SK-N-SH (cell line): ENCODE results near the gene GOLGA8H.
"Not testable (repeated sequence)": the region's sequence is repeated elsewhere in the genome, so short reads cannot be mapped to it uniquely, and the experiment has no call there.

Source experiments
- CHD2 ChIP-seq: fragments of 150-350 bp; IDR thresholded peaks from 2 replicates; pipeline ENCODE4 v1.6.1; 2018; ENCODE audit warnings: low read length; ENCODE audit not compliant: partially characterized antibody
- ELF1 ChIP-seq: IDR thresholded peaks from 2 replicates; pipeline ENCODE4 v1.4.0; 2012
- EP300 ChIP-seq, 2 experiments: IDR thresholded peaks; 2 replicates each; pipeline versions ENCODE4 v1.4.0 to v1.6.1; 2012; ENCODE audit warnings: borderline replicate concordance in 1 of 2, low read depth in 1 of 2, low read length in 1 of 2
- RAD21 ChIP-seq: IDR thresholded peaks from 2 replicates; pipeline ENCODE4 v1.6.1; 2012; ENCODE audit warnings: mild to moderate bottlenecking, low read length
- RCOR1 ChIP-seq: fragments of 150-350 bp; IDR thresholded peaks from 2 replicates; pipeline ENCODE4 v1.6.1; 2017; ENCODE audit warnings: antibody characterized with exemption, low read length
- RXRA ChIP-seq: IDR thresholded peaks from 2 replicates; pipeline ENCODE4 v1.4.0; 2012; ENCODE audit warnings: low read depth, mild to moderate bottlenecking, borderline replicate concordance
- TAF1 ChIP-seq: IDR thresholded peaks from 2 replicates; pipeline ENCODE4 v1.6.1; 2012; ENCODE audit warnings: low read depth, mild to moderate bottlenecking, low read length, moderate library complexity, borderline replicate concordance
- TF ChIP-seq, protein P1 (sequence below): fragments of 200-600 bp; sonication (generic); IDR thresholded peaks from 2 replicates; pipeline ENCODE4 v1.6.1; 2017; ENCODE audit warnings: antibody characterized with exemption, mild to moderate bottlenecking, moderate library complexity
- TF ChIP-seq, protein P2 (sequence below): IDR thresholded peaks from 2 replicates; pipeline ENCODE4 v1.6.1; 2012; ENCODE audit warnings: mild to moderate bottlenecking, low read depth, low read length, moderate library complexity
- TF ChIP-seq, protein P3 (sequence below): IDR thresholded peaks from 2 replicates; pipeline ENCODE4; 2012

DNA sequence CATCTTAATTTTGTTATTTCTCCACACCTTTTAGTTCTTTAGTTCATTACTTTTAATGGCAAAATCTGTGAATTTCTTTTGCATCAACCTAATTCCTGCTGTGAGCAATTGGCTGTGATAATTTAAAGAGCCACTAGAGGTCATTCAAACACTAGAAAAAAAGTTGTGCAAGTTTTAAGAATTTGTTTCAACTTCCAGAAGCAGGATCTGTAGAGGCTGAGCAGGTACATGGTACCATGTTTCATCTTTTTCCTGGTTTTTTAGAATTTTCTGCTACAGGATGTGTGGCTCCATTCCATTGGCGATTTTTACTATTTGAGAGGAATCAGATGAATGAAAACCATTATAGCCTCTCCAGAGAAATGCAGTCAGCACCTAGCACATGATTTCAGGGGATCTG is 57.3 kb downstream of the GOLGA8H start:
- TF ChIP-seq, protein P1, sequence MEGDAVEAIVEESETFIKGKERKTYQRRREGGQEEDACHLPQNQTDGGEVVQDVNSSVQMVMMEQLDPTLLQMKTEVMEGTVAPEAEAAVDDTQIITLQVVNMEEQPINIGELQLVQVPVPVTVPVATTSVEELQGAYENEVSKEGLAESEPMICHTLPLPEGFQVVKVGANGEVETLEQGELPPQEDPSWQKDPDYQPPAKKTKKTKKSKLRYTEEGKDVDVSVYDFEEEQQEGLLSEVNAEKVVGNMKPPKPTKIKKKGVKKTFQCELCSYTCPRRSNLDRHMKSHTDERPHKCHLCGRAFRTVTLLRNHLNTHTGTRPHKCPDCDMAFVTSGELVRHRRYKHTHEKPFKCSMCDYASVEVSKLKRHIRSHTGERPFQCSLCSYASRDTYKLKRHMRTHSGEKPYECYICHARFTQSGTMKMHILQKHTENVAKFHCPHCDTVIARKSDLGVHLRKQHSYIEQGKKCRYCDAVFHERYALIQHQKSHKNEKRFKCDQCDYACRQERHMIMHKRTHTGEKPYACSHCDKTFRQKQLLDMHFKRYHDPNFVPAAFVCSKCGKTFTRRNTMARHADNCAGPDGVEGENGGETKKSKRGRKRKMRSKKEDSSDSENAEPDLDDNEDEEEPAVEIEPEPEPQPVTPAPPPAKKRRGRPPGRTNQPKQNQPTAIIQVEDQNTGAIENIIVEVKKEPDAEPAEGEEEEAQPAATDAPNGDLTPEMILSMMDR, result peak; percentile 70
- TF ChIP-seq RXRA; TAF1; EP300 (IDR thresholded peaks at IDR 0.05; ENCODE audit: borderline replicate concordance in 1 of 2, low read depth in 1 of 2, low read length in 1 of 2); ELF1; CHD2; RCOR1: not testable (repeated sequence)
- TF ChIP-seq, protein P2, sequence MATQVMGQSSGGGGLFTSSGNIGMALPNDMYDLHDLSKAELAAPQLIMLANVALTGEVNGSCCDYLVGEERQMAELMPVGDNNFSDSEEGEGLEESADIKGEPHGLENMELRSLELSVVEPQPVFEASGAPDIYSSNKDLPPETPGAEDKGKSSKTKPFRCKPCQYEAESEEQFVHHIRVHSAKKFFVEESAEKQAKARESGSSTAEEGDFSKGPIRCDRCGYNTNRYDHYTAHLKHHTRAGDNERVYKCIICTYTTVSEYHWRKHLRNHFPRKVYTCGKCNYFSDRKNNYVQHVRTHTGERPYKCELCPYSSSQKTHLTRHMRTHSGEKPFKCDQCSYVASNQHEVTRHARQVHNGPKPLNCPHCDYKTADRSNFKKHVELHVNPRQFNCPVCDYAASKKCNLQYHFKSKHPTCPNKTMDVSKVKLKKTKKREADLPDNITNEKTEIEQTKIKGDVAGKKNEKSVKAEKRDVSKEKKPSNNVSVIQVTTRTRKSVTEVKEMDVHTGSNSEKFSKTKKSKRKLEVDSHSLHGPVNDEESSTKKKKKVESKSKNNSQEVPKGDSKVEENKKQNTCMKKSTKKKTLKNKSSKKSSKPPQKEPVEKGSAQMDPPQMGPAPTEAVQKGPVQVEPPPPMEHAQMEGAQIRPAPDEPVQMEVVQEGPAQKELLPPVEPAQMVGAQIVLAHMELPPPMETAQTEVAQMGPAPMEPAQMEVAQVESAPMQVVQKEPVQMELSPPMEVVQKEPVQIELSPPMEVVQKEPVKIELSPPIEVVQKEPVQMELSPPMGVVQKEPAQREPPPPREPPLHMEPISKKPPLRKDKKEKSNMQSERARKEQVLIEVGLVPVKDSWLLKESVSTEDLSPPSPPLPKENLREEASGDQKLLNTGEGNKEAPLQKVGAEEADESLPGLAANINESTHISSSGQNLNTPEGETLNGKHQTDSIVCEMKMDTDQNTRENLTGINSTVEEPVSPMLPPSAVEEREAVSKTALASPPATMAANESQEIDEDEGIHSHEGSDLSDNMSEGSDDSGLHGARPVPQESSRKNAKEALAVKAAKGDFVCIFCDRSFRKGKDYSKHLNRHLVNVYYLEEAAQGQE, result not testable (repeated sequence)
- peak; percentile 67 for TF ChIP-seq RAD21
- TF ChIP-seq, protein P3, sequence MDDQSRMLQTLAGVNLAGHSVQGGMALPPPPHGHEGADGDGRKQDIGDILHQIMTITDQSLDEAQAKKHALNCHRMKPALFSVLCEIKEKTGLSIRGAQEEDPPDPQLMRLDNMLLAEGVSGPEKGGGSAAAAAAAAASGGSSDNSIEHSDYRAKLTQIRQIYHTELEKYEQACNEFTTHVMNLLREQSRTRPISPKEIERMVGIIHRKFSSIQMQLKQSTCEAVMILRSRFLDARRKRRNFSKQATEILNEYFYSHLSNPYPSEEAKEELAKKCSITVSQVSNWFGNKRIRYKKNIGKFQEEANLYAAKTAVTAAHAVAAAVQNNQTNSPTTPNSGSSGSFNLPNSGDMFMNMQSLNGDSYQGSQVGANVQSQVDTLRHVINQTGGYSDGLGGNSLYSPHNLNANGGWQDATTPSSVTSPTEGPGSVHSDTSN, result not testable (repeated sequence)
